ENCODE measurements around the gene NXPE4.

GRCh38 chr11:114604886-114605285, 9.3 kb upstream of the NXPE4 start:
- TF ChIP-seq CTCF (IDR thresholded peaks at IDR 0.05) (no peak), TCF12 (IDR thresholded peaks at IDR 0.05) (no peak), CHD2 (IDR thresholded peaks at IDR 0.05; ENCODE audit: low read length, partially characterized antibody) (no peak), ZBTB33 (IDR thresholded peaks at IDR 0.05; ENCODE audit: borderline replicate concordance, low read depth) (no peak), SIN3A (IDR thresholded peaks at IDR 0.05; ENCODE audit: borderline replicate concordance, low read depth, low read length) (no peak), USF2 (IDR thresholded peaks at IDR 0.05; ENCODE audit: borderline replicate concordance, low read depth, low read length) (no peak), FOXJ3 (CRISPR knock-in tag; IDR thresholded peaks at IDR 0.05) (no peak)

Data from SK-N-SH (cell line).